Hair follicle dermal papilla cell (primary cell): Measurements from ENCODE around the gene MAP4K3. TPM values are rescaled to one million over a fixed set of nuclear protein-coding genes. Genes with fewer than 3 reads are reported as not detected.

Source experiments
- small RNA-seq: library from RNA; depleted of rRNA; stranded (forward); fragments of <200 nt; gene quantifications from one replicate; pipeline ENCODE3, GENCODE V24; 2012
- total RNA-seq: library from RNA; depleted of rRNA; stranded (reverse); fragments of >200 nt; gene quantifications from 2 replicates; pipeline ENCODE4 v1.2.3, GENCODE V29; 2012

Gene MAP4K3
- 49.9 and 65.4 TPM in 2 replicates for total RNA-seq

GRCh38 chr2:39436592-39437521 is at the start of gene MAP4K3:
TSS of gene MAP4K3 (minus strand) at chr2:39437285. CDS start at chr2:39436987, 298 bp downstream.

GRCh38 chr2:39243469-39244123 is 193.5 kb downstream of the MAP4K3 start, which contains the start of gene CDKL4:
TSS of gene CDKL4 (minus strand) at chr2:39243970.

Small RNA genes within 50 kb of the gene (small RNA-seq; reads per million reads assigned to genes)
- not detected for gene RF00272

Other genes starting within 250 kb of the MAP4K3 start
- 0.85 and 1.1 TPM in 2 replicates for gene CDKL4, start 193.3 kb downstream of the MAP4K3 start, total RNA-seq
- gene TMEM178A, start 228.6 kb upstream of the MAP4K3 start, total RNA-seq, result 0.24 TPM in 1 of 2 replicates, not detected in the other